ENCODE data around the gene RASSF8. TPM values are rescaled to one million over a fixed set of nuclear protein-coding genes. Genes with fewer than 3 reads are reported as not detected.

RASSF8 gene
- total RNA-seq, 1 donor from 2014 or later: 77.0 TPM

DNA sequence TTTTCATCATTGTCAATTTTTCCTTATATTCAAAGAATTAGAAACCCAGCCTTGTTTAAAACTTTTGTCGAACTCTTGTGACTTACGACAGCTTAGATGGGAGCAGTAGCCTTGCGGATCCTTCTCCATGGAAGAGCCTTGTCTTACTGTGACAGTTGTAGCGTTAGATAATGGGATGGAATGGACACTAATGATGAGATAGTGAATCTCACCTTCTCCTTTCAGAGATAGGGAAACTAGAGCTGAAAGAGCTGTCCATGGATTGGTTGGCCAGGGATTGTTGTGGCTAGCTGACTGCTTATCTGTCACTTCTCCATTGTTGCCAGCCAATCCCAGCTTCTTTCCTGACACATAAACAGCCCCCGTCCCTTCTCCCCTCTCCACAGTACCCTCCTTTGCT is 107.0 kb downstream of the RASSF8 start:
- no peak for TF ChIP-seq EZH2 (IDR thresholded peaks at IDR 0.05)
- no peak for TF ChIP-seq EZH2phosphoT487 (IDR thresholded peaks at IDR 0.05)
- TF ChIP-seq CTCF (IDR thresholded peaks at IDR 0.05): no peak
- Histone ChIP-seq H3K9ac (no peak overlapping the region), H3K9me3 (ENCODE audit: low read depth) (no peaks in the 10 kb centered on the region), H3K27ac (no peak overlapping the region), H3K79me2 (ENCODE audit: low read depth) (no peaks in the 10 kb centered on the region), H3K27me3 (no peaks in the 10 kb centered on the region), H3F3A (ENCODE audit: low read depth) (no peaks in the 10 kb centered on the region), H2AFZ (replicated peaks) (no peak overlapping the region), H3K4me3 (no peak overlapping the region), H3K36me3 (peaks cover 4% of the 10 kb centered on the region), H3K4me1 (no peaks in the 10 kb centered on the region), H4K20me1 (ENCODE audit: low read depth) (no peaks in the 10 kb centered on the region), H3K4me2 (no peak overlapping the region)
- H3K9me3 Mint-ChIP-seq: no peaks in the 10 kb centered on the region
- H3K27me3 Mint-ChIP-seq (ENCODE audit: insufficient read depth, low read depth): peaks cover 2% of the 10 kb centered on the region
- no peak overlapping the region for H3K27ac Mint-ChIP-seq
- H3K4me3 Mint-ChIP-seq: no peak overlapping the region
- no peak for DNase-seq (ENCODE audit: low spot score)
- peaks cover 3% of the 10 kb centered on the region for H3K4me1 Mint-ChIP-seq
- H3K36me3 Mint-ChIP-seq: peaks cover 19% of the 10 kb centered on the region

DNA sequence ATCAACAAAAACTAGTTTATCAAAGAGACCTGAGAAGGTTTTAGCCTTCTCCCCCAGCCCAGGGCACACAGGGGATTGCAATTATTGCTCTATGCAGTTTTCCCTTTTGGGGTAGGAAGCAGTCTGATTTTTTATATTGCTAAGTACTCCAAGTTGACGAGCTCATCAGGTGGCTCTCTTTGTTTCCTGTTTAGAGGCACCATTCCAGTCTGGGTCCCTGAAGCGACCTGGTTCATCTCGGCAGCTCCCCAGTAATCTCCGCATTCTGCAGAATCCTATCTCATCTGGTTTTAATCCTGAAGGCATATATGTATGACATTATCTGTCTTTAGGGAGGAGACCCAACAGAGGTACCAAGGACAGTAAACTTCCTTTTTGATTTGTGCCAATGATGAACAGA is 110.0 kb downstream of the RASSF8 start:
- no peak overlapping the region for H3K27ac ChIP-seq
- no peaks in the 10 kb centered on the region for H3K9me3 Mint-ChIP-seq
- peaks cover 3% of the 10 kb centered on the region for H3K4me1 Mint-ChIP-seq
- no peaks in the 10 kb centered on the region for H4K20me1 ChIP-seq (ENCODE audit: low read depth)
- H3K4me3 Mint-ChIP-seq: no peak overlapping the region
- H3K9me3 ChIP-seq (ENCODE audit: low read depth): no peaks in the 10 kb centered on the region
- TF ChIP-seq CTCF (IDR thresholded peaks at IDR 0.05): no peak
- peaks cover 4% of the 10 kb centered on the region for H3K36me3 ChIP-seq
- no peaks in the 10 kb centered on the region for H3K79me2 ChIP-seq (ENCODE audit: low read depth)
- no peak overlapping the region for H3K4me2 ChIP-seq
- no peak overlapping the region for H3K9ac ChIP-seq
- H3K4me3 ChIP-seq: no peak overlapping the region
- H3F3A ChIP-seq (ENCODE audit: low read depth): no peaks in the 10 kb centered on the region
- no peak overlapping the region for H3K27ac Mint-ChIP-seq
- no peaks in the 10 kb centered on the region for H3K27me3 ChIP-seq
- no peak overlapping the region for H2AFZ ChIP-seq (replicated peaks)
- peaks cover under 1% of the 10 kb centered on the region for H3K27me3 Mint-ChIP-seq (ENCODE audit: insufficient read depth, low read depth)
- H3K36me3 Mint-ChIP-seq: peaks cover 21% of the 10 kb centered on the region
- DNase-seq (ENCODE audit: low spot score): no peak
- no peaks in the 10 kb centered on the region for H3K4me1 ChIP-seq

- H3K4me2 ChIP-seq: no peak overlapping the region
- H3K4me1 ChIP-seq: no peaks in the 10 kb centered on the region
- H3K4me3 ChIP-seq: no peak overlapping the region
- peaks cover 4% of the 10 kb centered on the region for H3K36me3 ChIP-seq
- Mint-ChIP-seq H3K4me1 (peaks cover 7% of the 10 kb centered on the region), H3K4me3 (no peak overlapping the region), H3K27ac (no peak overlapping the region), H3K36me3 (peaks cover 15% of the 10 kb centered on the region), H3K27me3 (ENCODE audit: insufficient read depth, low read depth) (no peaks in the 10 kb centered on the region), H3K9me3 (no peaks in the 10 kb centered on the region)
- no peak overlapping the region for H2AFZ ChIP-seq (replicated peaks)
- no peaks in the 10 kb centered on the region for H3K9me3 ChIP-seq (ENCODE audit: low read depth)
- no peaks in the 10 kb centered on the region for H3K27me3 ChIP-seq
- H3K9ac ChIP-seq: no peak overlapping the region
- DNase-seq (ENCODE audit: low spot score): no peak
- H3F3A ChIP-seq (ENCODE audit: low read depth): no peaks in the 10 kb centered on the region
- no peaks in the 10 kb centered on the region for H3K79me2 ChIP-seq (ENCODE audit: low read depth)
- no peaks in the 10 kb centered on the region for H4K20me1 ChIP-seq (ENCODE audit: low read depth)
- TF ChIP-seq EZH2phosphoT487 (IDR thresholded peaks at IDR 0.05) (no peak), EZH2 (IDR thresholded peaks at IDR 0.05) (no peak)
- no peak overlapping the region for H3K27ac ChIP-seq
These were observed 111.3 kb downstream of the RASSF8 start for GRCh38 chr12:26069796-26070195.

DNA sequence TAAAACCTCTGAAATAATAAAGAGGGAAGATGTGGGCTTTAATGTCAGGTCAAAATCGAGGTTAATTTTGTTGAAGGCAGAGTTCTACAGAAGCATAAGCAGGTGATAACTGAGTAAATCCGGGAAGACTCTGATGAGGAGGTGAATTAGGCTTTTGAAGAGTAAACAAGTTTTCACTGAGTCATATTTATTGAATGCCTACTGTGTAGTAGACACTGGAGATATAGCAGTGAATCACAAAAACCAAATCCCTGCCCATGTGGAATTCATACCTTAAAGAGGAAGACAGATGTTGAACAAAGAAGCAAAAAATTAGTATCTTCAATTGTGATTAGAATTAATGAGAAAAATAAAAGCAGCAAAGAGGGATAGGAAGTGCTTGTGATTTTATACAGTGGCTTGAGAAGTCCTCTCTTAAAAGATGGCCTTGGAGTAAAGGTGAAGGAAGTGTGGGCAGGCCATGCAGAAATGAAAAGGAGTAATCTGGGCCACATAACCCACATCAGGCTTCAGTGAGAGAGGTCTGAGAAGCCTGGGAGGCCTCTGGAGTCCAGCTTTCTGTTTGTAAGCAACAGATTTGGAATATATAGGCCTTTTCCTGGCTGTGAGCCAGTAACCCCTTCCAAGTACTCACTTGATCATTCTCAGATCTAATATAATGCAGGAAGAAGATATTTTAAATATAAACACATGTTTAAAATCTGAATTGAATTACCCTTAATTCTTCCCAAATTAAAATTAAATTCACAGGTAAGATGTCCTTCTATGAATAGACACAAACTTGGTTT is 119.6 kb downstream of the RASSF8 start:
- no peak for TF ChIP-seq CTCF (IDR thresholded peaks at IDR 0.05)
- TF ChIP-seq EZH2phosphoT487 (IDR thresholded peaks at IDR 0.05): no peak
- TF ChIP-seq EZH2 (IDR thresholded peaks at IDR 0.05): no peak
- Mint-ChIP-seq H3K36me3 (peaks cover 18% of the 10 kb centered on the region), H3K27ac (no peak overlapping the region)

More for the DNA sequence above, 119.6 kb downstream of the RASSF8 start:
- peaks cover 4% of the 10 kb centered on the region for H3K4me1 Mint-ChIP-seq
- no peaks in the 10 kb centered on the region for H3F3A ChIP-seq (ENCODE audit: low read depth)
- no peaks in the 10 kb centered on the region for H3K9me3 ChIP-seq (ENCODE audit: low read depth)
- H4K20me1 ChIP-seq (ENCODE audit: low read depth): no peaks in the 10 kb centered on the region
- H3K27me3 Mint-ChIP-seq (ENCODE audit: insufficient read depth, low read depth): no peaks in the 10 kb centered on the region
- no peaks in the 10 kb centered on the region for H3K27me3 ChIP-seq
- H3K36me3 ChIP-seq: no peaks in the 10 kb centered on the region
- no peak overlapping the region for H3K4me3 ChIP-seq
- H2AFZ ChIP-seq (replicated peaks): no peak overlapping the region
- peaks cover 17% of the 10 kb centered on the region for H3K9me3 Mint-ChIP-seq
- H3K9ac ChIP-seq: no peak overlapping the region
- no peak overlapping the region for H3K4me2 ChIP-seq
- no peak overlapping the region for H3K27ac ChIP-seq
- H3K4me3 Mint-ChIP-seq: no peak overlapping the region
- no peaks in the 10 kb centered on the region for H3K79me2 ChIP-seq (ENCODE audit: low read depth)
- no peaks in the 10 kb centered on the region for H3K4me1 ChIP-seq
- no peak for DNase-seq (ENCODE audit: low spot score)
